ENCODE measurements around the gene GYPA.
"Not testable (repeated sequence)": the region's sequence is repeated elsewhere in the genome, so short reads cannot be mapped to it uniquely, and the experiment has no call there.

The GYPA gene

DNA sequence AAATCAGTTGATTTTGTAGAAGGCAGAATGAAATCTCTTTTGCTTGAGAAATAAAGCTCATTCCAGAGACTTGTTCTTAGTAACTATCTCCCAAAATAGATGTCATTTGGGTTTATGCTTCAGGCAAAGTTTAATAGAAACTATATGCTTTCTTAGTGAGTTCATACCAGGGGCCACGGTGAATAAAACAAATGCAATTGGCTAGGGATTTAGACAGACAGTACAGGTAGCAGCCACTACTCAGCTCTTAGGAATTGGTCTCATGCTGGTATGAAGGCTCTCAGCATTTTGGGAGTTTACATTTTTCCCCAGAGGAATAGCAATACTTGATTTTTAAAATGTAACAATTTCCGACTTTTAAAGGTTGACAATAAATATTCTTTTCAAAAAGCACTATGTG, 27.0 kb downstream of the GYPA start:
- H3K4me3 ChIP-seq (ENCODE audit: low read depth, low read length): no peak overlapping the region
- TF ChIP-seq, protein P1, sequence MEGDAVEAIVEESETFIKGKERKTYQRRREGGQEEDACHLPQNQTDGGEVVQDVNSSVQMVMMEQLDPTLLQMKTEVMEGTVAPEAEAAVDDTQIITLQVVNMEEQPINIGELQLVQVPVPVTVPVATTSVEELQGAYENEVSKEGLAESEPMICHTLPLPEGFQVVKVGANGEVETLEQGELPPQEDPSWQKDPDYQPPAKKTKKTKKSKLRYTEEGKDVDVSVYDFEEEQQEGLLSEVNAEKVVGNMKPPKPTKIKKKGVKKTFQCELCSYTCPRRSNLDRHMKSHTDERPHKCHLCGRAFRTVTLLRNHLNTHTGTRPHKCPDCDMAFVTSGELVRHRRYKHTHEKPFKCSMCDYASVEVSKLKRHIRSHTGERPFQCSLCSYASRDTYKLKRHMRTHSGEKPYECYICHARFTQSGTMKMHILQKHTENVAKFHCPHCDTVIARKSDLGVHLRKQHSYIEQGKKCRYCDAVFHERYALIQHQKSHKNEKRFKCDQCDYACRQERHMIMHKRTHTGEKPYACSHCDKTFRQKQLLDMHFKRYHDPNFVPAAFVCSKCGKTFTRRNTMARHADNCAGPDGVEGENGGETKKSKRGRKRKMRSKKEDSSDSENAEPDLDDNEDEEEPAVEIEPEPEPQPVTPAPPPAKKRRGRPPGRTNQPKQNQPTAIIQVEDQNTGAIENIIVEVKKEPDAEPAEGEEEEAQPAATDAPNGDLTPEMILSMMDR (IDR thresholded peaks at IDR 0.05; ENCODE audit: low read depth, low read length): no peak

DNA sequence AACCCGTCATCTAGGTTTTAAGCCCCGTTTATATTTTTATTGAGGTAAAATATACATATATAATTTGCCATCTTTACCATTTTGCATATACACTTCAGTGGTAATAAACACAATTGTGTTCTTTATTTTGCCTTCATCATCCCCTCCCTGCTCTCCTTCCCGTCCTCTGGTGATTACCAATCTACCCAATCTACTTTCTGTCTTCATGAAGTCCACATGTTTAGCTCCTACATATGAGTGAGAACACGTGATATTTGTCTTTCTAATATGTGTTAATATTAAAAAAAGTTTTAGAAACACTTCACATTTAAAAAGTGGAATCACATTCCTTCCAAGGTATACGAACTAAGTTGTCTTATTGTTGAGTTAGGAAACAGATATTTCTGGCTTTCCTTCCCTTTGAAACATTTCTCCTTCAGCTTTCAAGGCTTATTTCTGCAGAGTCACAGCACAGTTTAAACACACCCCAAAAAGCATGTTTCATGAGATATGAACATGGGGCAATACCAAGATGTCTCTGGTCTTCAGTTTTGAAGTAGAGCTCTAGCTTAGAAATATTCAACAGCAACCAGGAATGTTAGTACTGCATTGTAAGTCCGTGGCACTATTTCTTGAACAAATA, 35.9 kb downstream of the GYPA start:
- TF ChIP-seq, protein P1 (IDR thresholded peaks at IDR 0.05; ENCODE audit: low read depth, low read length): no peak
- H3K4me3 ChIP-seq (ENCODE audit: low read depth, low read length): no peak overlapping the region

DNA sequence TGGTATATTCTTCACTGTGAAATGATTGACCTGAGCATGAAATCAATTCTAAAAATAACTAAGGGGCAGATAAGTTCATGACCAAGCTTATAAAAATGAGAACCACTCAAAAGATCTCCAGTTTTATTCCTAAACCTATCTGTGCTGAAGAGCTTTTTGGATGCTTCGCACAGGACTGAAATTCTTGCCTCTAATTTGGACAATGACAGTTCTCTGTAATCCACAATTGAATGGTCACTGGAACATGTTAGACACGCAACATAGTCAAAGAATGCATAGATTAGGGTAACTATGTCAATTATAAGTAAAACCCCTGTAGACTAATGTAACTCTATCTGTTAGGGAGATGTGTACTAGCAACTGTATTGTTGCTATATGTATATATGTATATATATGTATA, 42.7 kb downstream of the GYPA start:
- H3K4me3 ChIP-seq (ENCODE audit: low read depth, low read length): not testable (repeated sequence)

DNA sequence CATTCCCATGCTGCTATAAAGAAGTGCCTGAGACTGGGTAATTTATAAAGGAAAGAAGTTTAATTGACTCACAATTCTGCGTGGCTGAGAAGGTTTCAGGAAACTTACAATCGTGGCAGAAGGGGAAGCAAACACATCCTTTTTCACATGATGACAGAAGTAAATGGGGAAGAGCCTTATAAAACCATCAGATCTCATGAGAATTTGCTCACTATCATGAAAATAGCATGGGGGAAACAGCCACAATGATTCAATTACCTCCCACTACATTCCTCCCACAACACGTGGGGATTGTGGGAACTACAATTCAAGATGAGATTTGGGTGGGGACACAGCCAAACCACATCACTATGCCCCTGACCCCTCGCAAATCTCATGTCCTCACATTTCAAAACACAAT, 46.5 kb downstream of the GYPA start:
- H3K4me3 ChIP-seq (ENCODE audit: low read depth, low read length): not testable (repeated sequence)

DNA sequence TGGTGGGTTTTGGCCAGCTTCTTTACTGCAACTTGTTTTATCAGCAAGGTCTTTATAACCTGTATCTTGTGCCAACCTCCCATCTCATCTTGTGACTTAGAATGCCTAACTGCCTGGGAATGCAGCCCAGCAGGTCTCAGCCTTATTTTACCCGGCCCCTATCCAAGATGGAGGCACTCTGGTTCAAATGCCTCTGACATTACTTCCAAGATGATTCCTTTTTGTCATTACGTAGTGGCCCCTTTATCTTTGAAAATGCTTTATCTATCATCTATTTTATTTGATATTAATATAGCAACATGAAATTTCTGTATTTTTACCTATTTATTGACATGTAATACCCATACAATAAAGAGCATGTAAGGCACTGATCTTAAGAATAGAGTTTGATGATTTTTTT, 49.3 kb downstream of the GYPA start:
- not testable (repeated sequence) for H3K4me3 ChIP-seq (ENCODE audit: low read depth, low read length)

DNA sequence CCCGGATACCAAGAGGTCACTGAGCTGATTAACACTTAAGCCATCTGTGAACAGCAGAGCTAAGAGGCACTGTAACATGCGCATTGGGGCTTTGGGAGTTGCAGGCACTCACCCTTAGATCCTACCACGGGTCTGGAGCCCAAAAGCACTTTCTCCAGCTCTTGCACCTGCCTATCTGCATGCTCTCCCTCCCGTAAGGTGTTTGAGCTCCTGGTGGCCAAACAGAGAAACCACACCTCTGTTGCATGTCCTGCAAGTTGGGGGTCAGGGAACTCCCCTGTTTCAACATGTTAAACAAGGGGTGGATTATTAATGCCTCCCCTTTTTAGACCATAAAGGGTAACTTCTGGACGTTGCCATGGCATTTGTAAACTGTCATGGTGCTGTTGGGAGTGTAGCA, 49.8 kb downstream of the GYPA start:
- H3K4me3 ChIP-seq (ENCODE audit: low read depth, low read length): no peak overlapping the region
- TF ChIP-seq, protein P1 (IDR thresholded peaks at IDR 0.05; ENCODE audit: low read depth, low read length): no peak

DNA sequence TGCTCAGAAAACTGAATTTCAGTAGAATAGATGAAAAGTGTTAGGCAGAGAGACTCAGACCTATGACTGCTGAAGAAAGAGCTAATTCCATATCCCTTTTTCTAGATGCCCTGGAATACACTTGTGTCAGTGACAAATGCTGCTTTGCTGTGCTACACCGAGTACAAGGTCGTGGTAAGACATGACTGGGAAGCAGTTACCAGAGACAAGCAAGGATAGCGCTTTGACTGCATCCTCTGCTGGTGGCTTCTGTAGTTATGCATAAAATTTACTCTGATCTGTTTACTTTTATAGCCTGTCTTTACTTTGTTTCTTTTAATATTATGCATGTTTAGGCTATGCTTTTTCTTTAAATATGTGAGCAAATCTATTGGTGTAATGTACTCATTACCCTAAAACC, 58.5 kb downstream of the GYPA start:
- H3K4me3 ChIP-seq (ENCODE audit: low read depth, low read length): not testable (repeated sequence)

DNA sequence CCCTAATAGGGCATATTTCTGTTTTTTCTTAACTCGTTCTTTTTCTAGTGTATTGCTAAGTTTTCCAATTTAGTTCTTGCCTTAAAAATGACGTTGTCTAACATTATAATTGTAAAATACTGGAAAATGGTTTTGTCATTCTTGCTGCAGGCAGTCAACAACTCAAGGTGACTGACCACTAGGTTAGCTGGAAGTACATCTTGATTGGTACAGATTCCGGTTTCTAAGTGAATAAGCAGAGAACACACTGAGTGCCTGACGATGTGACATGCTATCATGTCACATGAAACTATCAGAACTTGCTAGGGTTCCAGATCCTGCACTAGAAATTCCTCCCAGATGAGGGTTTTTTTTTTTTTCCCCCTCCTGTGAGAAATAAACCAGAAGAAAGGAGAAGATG, 60.4 kb downstream of the GYPA start:
- not testable (repeated sequence) for H3K4me3 ChIP-seq (ENCODE audit: low read depth, low read length)

DNA sequence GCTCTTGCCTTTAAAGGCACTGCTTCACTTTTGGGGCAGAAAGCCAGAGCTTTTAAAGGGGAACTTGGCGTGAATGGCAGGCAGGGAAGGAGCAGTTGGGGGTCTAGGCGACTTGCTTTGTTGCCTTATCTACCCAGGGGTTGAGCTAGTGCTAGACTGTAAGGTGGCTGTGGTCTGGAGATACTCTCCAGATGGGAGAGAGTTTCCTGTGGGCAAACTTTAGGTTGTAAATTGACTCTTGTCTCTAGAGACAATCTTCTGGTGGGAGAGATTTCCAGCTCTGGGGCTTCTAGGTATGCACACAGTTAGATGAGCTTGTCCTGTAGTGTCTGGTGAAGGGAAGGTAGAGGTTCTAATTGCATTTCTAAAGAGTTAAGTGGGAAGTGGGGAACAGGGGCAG, 61.8 kb downstream of the GYPA start:
- H3K4me3 ChIP-seq (ENCODE audit: low read depth, low read length): not testable (repeated sequence)

DNA sequence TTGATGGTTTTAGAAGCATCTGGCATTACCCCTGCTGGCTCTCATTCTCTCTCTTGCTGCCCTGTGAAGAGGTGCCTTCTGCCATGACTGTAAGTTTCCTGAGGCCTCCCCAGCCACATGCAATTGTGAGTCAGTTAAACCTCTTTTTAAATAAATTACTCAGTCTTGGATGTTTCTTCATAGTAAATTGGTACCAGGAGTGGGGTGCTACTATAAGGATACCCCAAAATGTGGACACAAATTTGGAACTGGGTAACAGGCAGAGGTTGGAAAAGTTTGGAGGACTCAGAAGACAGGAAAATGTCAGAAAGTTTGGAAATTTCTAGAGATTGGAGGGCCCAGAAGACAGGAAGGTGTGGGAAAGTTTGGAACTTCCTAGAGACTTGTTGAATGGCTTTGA, 79.0 kb downstream of the GYPA start:
- H3K4me3 ChIP-seq (ENCODE audit: low read depth, low read length): not testable (repeated sequence)

DNA sequence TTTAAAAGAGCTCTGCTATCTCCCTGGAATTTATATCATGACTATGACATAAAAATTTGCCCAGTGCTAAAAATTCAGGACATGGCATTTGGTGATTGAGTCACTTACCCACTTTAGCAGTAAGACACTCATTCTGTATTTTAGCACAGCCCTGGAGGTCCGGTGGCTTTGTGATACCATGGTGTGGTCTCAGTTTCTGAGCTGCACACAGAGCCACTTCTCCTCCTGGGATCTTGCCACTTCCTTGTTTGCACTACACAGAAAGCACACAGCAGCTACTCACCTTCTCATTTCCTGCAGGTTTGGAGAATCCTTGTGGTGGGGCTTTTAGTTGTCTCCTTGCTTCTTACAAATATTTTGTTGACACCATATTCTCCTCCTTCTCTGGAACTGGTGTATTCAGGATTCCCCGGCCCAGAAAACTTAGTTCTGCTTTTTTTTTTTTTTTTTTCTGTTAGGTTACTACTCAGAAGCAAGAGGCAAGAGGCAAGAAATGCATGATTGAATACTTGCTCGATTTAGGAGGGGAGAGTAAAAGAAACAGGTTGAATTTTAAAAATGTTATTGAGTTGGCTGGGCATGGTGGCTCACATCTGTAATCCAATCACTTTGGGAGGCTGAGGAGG, 80.2 kb downstream of the GYPA start:
- H3K4me3 ChIP-seq (ENCODE audit: low read depth, low read length): not testable (repeated sequence)
